ENCODE data around the gene FGD4.

GRCh38 chr12:32504591-32504990 is 105.2 kb downstream of the FGD4 start:
- no peak for TF ChIP-seq TARDBP (IDR thresholded peaks at IDR 0.05)
- no peak for TF ChIP-seq HDGF (IDR thresholded peaks at IDR 0.05; ENCODE audit: borderline replicate concordance)
- no peak for TF ChIP-seq BHLHE40 (IDR thresholded peaks at IDR 0.05; ENCODE audit: borderline replicate concordance)
- TF ChIP-seq NFRKB (IDR thresholded peaks at IDR 0.05): no peak
- TF ChIP-seq FOXK2 (IDR thresholded peaks at IDR 0.05): no peak
- TF ChIP-seq SP1 (IDR thresholded peaks at IDR 0.05): no peak
- no peak for TF ChIP-seq L3MBTL2 (conservative IDR thresholded peaks at IDR 0.05)
- TF ChIP-seq SUZ12 (IDR thresholded peaks at IDR 0.05): no peak

All from HEK293T (cell line).